ENCODE data around the gene ZDHHC18.
"Not testable (repeated sequence)": the region's sequence is repeated elsewhere in the genome, so short reads cannot be mapped to it uniquely, and the experiment has no call there.

Gene ZDHHC18

GRCh38 chr1:26861889-26862378 is 35.4 kb downstream of the ZDHHC18 start:
- no peak for DNase-seq (ENCODE audit: low spot score)
- in situ Hi-C loops (cut with MboI; ENCODE audit: low pct_unique_long_range_greater_than_20kb, low sequenced_read_pairs, unreplicated experiment), result no loop called here
- TF ChIP-seq CTCF (IDR thresholded peaks at IDR 0.05; ENCODE audit: extremely low read depth, insufficient read depth, missing control alignments), result no peak

- in situ Hi-C loops (cut with MboI; ENCODE audit: low pct_unique_long_range_greater_than_20kb, low sequenced_read_pairs, unreplicated experiment), result no loop called here
- peak; percentile 44 for DNase-seq (ENCODE audit: low spot score)
- TF ChIP-seq CTCF (IDR thresholded peaks at IDR 0.05; ENCODE audit: extremely low read depth, insufficient read depth, missing control alignments), result peak; percentile 65
Measured at GRCh38 chr1:26862781-26863684, 36.5 kb downstream of the ZDHHC18 start, which contains the start of gene SFN. TSS of gene SFN (plus strand) at chr1:26863149. CDS start at chr1:26863213, 64 bp downstream.

GRCh38 chr1:26863685-26864077 is 37.2 kb downstream of the ZDHHC18 start:
- no peak for TF ChIP-seq CTCF (IDR thresholded peaks at IDR 0.05; ENCODE audit: extremely low read depth, insufficient read depth, missing control alignments)
- in situ Hi-C loops (cut with MboI; ENCODE audit: low pct_unique_long_range_greater_than_20kb, low sequenced_read_pairs, unreplicated experiment), result no loop called here
- DNase-seq (ENCODE audit: low spot score), result no peak

GRCh38 chr1:26864610-26865480 is 38.4 kb downstream of the ZDHHC18 start:
- DNase-seq (ENCODE audit: low spot score), result peak; percentile 96
- in situ Hi-C loops (cut with MboI; ENCODE audit: low pct_unique_long_range_greater_than_20kb, low sequenced_read_pairs, unreplicated experiment), result no loop called here
- TF ChIP-seq CTCF (IDR thresholded peaks at IDR 0.05; ENCODE audit: extremely low read depth, insufficient read depth, missing control alignments), result peak; percentile 5

GRCh38 chr1:26873097-26873496 is 46.6 kb downstream of the ZDHHC18 start:
- in situ Hi-C loops (cut with MboI; ENCODE audit: low pct_unique_long_range_greater_than_20kb, low sequenced_read_pairs, unreplicated experiment); DNase-seq (ENCODE audit: low spot score): not testable (repeated sequence)

DNA sequence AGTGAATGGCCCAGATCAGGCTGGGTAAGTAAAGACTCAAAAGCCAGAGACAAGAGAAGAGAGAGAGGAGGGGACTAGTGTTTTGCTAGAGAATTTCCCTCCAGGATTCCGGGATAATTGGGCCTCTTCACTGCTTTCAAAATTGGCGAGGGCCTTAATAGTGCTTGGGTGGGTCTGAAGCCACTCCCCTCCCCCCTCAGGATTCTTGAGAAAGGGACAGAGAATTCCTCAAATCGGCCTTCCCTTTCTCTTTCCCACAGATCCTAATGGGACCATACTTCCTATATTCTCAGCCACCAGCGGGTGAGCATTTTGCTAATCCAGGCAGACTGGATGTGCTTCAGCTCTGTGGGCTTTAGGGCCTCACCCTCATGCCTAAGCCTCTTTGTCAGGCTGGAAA is 48.4 kb downstream of the ZDHHC18 start:
- no peak for DNase-seq (ENCODE audit: low spot score)
- in situ Hi-C loops (cut with MboI; ENCODE audit: low pct_unique_long_range_greater_than_20kb, low sequenced_read_pairs, unreplicated experiment), result no loop called here

More for the DNA sequence above, 48.4 kb downstream of the ZDHHC18 start:
- TF ChIP-seq CTCF (IDR thresholded peaks at IDR 0.05; ENCODE audit: extremely low read depth, insufficient read depth, missing control alignments), result no peak
